H1 (cell line): Measurements from ENCODE around the gene AP5S1. TPM values are rescaled to one million over a fixed set of nuclear protein-coding genes. Genes with fewer than 3 reads are reported as not detected.
"Not testable (repeated sequence)": the region's sequence is repeated elsewhere in the genome, so short reads cannot be mapped to it uniquely, and the experiment has no call there.

Experiments
- CTCF ChIA-PET: fragments of 300-600 bp; sonication (Branson Sonifier 250); formaldehyde crosslinking; loops from one replicate; lab custom pipeline; 2021; ENCODE audit not compliant: partially characterized antibody; lab: Charles Lee
- POLR2A ChIA-PET: fragments of 300-600 bp; sonication (Branson Sonifier 250); formaldehyde crosslinking; loops from one replicate; lab custom pipeline; 2021; ENCODE audit warnings: inconsistent platforms; ENCODE audit not compliant: partially characterized antibody; lab: Charles Lee
- DNase-seq, 2 experiments: peaks; one replicate each; pipeline versions ENCODE4 v3.0.0 to v3.0.0-alpha.2; 2010 to 2022; ENCODE audit warnings: low spot score in 2 of 2, low read depth in 1 of 2, mixed read lengths in 1 of 2
- FAIRE-seq: peaks from 2 replicates; lab custom pipeline; 2011; peaks lifted over from hg19 to GRCh38; lab: Jason Lieb, UNC
- H2AFZ ChIP-seq: 2 replicates; pipeline ENCODE4 v1.8.1; 2012; ENCODE audit warnings: low read length, inconsistent platforms
- H2AK5ac ChIP-seq: 2 replicates; pipeline ENCODE4 v1.6.1; 2013; ENCODE audit warnings: low read depth, low read length
- H2BK120ac ChIP-seq: replicated peaks from 2 replicates; pipeline ENCODE3; 2013; ENCODE audit warnings: low read depth, low read length, inconsistent platforms
- H2BK12ac ChIP-seq: 2 replicates; pipeline ENCODE4 v1.6.1; 2013; ENCODE audit warnings: low read depth, low read length
- H2BK15ac ChIP-seq: 2 replicates; pipeline ENCODE4 v1.6.1; 2013; ENCODE audit warnings: low read length
- H2BK20ac ChIP-seq: 2 replicates; pipeline ENCODE4 v1.6.1; 2013; ENCODE audit warnings: low read length
- H2BK5ac ChIP-seq: 2 replicates; pipeline ENCODE4 v1.6.1; 2013; ENCODE audit warnings: low read depth, low read length
- H3K14ac ChIP-seq: 2 replicates; pipeline ENCODE4 v1.6.1; 2013; ENCODE audit warnings: inconsistent platforms; ENCODE audit not compliant: insufficient read length
- H3K18ac ChIP-seq: 2 replicates; pipeline ENCODE4 v1.6.1; 2013; ENCODE audit warnings: low read length; ENCODE audit errors: extremely low read depth
- H3K23ac ChIP-seq: 2 replicates; pipeline ENCODE4 v1.6.1; 2013; ENCODE audit warnings: inconsistent platforms; ENCODE audit not compliant: insufficient read length
- H3K23me2 ChIP-seq: 2 replicates; pipeline ENCODE4 v1.6.1; 2013; ENCODE audit warnings: low read depth, low read length
- H3K27ac ChIP-seq: 2 replicates; pipeline ENCODE4 v1.6.1; 2011; ENCODE audit warnings: low read depth, low read length, inconsistent platforms
- H3K27me3 ChIP-seq, 4 experiments: replicated peaks in 1 of 4; 1 replicate in 1 of 4; 2 replicates in 3 of 4; pipeline versions ENCODE4 v1.6.1 to v1.8.1; 2011 to 2013; ENCODE audit warnings: low read length in 3 of 4, mild to moderate bottlenecking in 3 of 4, inconsistent platforms in 2 of 4, mixed read lengths in 2 of 4, moderate library complexity in 1 of 4; ENCODE audit not compliant: control insufficient read depth in 3 of 4, insufficient read depth in 3 of 4; ENCODE audit errors: extremely low read depth in 1 of 4
- H3K36me3 ChIP-seq, 4 experiments: 2 replicates each; pipeline versions ENCODE4 v1.6.1 to v1.8.1; 2011 to 2013; ENCODE audit warnings: mild to moderate bottlenecking in 4 of 4, low read length in 3 of 4, moderate library complexity in 2 of 4, control low read depth in 1 of 4, inconsistent platforms in 1 of 4; ENCODE audit not compliant: insufficient read depth in 4 of 4, control insufficient read depth in 2 of 4
- H3K4ac ChIP-seq: replicated peaks from 2 replicates; pipeline ENCODE3; 2013; ENCODE audit warnings: low read length, low read depth, mixed read lengths, inconsistent platforms; ENCODE audit not compliant: insufficient read length
- H3K4me1 ChIP-seq, 4 experiments: replicated peaks in 1 of 4; 1 replicate in 1 of 4; 2 replicates in 3 of 4; pipeline versions ENCODE4 v1.6.1 to v1.8.1; 2011 to 2013; ENCODE audit warnings: low read length in 3 of 4, inconsistent platforms in 2 of 4, mixed read lengths in 1 of 4; ENCODE audit not compliant: insufficient read depth in 4 of 4, control insufficient read depth in 3 of 4
- H3K4me2 ChIP-seq, 2 experiments: 2 replicates each; pipeline versions ENCODE4 v1.6.1 to v1.8.1; 2011 to 2013; ENCODE audit warnings: low read depth in 2 of 2, low read length in 2 of 2, control low read depth in 1 of 2, inconsistent platforms in 1 of 2, mild to moderate bottlenecking in 1 of 2; ENCODE audit not compliant: insufficient read depth in 1 of 2
- H3K4me3 ChIP-seq, 4 experiments: fragments of 200-600, 300-600 bp in 1 of 4; sonication (generic), shearing (Covaris generic), sonication (Bioruptor Twin) in 1 of 4; 2 replicates each; pipeline versions ENCODE4 v1.5.1 to v1.8.1; 2011 to 2016; ENCODE audit warnings: low read length in 4 of 4, low read depth in 3 of 4, control low read depth in 2 of 4, inconsistent platforms in 2 of 4, mild to moderate bottlenecking in 2 of 4, mixed read lengths in 1 of 4, moderate library complexity in 1 of 4; ENCODE audit not compliant: insufficient read depth in 2 of 4; ENCODE audit errors: extremely low read depth in 1 of 4
- H3K56ac ChIP-seq: replicated peaks from 2 replicates; pipeline ENCODE3; 2013; ENCODE audit warnings: low read depth, mild to moderate bottlenecking, mixed read lengths, low read length, inconsistent platforms; ENCODE audit not compliant: insufficient read length
- H3K79me1 ChIP-seq: 2 replicates; pipeline ENCODE4 v1.6.1; 2013; ENCODE audit warnings: low read depth, low read length, control low read depth
- H3K79me2 ChIP-seq, 2 experiments: 2 replicates each; pipeline versions ENCODE4 v1.6.1 to v1.8.1; 2012 to 2013; ENCODE audit warnings: low read length in 2 of 2, mild to moderate bottlenecking in 2 of 2, inconsistent platforms in 1 of 2; ENCODE audit not compliant: insufficient read depth in 2 of 2, control insufficient read depth in 1 of 2
- H3K9ac ChIP-seq, 4 experiments: replicated peaks in 1 of 4; 1 replicate in 1 of 4; 2 replicates in 3 of 4; pipeline versions ENCODE4 v1.6.1 to v1.8.1; 2011 to 2013; ENCODE audit warnings: low read depth in 3 of 4, low read length in 3 of 4, control low read depth in 2 of 4, mild to moderate bottlenecking in 2 of 4, moderate library complexity in 2 of 4, inconsistent platforms in 1 of 4; ENCODE audit errors: extremely low read depth in 1 of 4
- H3K9me3 ChIP-seq, 2 experiments: 2 replicates each; pipeline versions ENCODE4 v1.6.1 to v1.8.1; 2012 to 2013; ENCODE audit warnings: mild to moderate bottlenecking in 2 of 2, moderate library complexity in 2 of 2, control low read depth in 1 of 2, inconsistent platforms in 1 of 2, low read depth in 1 of 2, low read length in 1 of 2, mixed read lengths in 1 of 2; ENCODE audit not compliant: insufficient read depth in 2 of 2
- H4K20me1 ChIP-seq, 2 experiments: replicated peaks in 1 of 2; 2 replicates each; pipeline versions ENCODE3 to v1.8.1; 2011 to 2013; ENCODE audit warnings: inconsistent platforms in 2 of 2, low read length in 2 of 2, mild to moderate bottlenecking in 1 of 2; ENCODE audit not compliant: insufficient read depth in 2 of 2, control insufficient read depth in 1 of 2
- H4K5ac ChIP-seq: 2 replicates; pipeline ENCODE4 v1.6.1; 2013; ENCODE audit warnings: low read length, low read depth, mixed read lengths, inconsistent platforms; ENCODE audit not compliant: insufficient read length
- H4K8ac ChIP-seq: 2 replicates; pipeline ENCODE4 v1.8.0; 2013; ENCODE audit warnings: mild to moderate bottlenecking, moderate library complexity, low read length, inconsistent platforms; ENCODE audit not compliant: insufficient read depth; ENCODE audit errors: extremely low read depth
- H4K91ac ChIP-seq: replicated peaks from 2 replicates; pipeline ENCODE3; 2013; ENCODE audit warnings: low read length, mixed read lengths, inconsistent platforms; ENCODE audit not compliant: insufficient read length
- ATF2 ChIP-seq: IDR thresholded peaks from 2 replicates; pipeline ENCODE4 v1.6.1; 2012; ENCODE audit warnings: low read length, inconsistent platforms
- CBX5 ChIP-seq: fragments of 300-800, 300-1000 bp; sonication (generic); IDR thresholded peaks from 2 replicates; pipeline ENCODE4 v1.7.1; 2016; ENCODE audit warnings: antibody characterized with exemption, low read length, low read depth
- CBX8 ChIP-seq: fragments of 300-800, 300-1000 bp; sonication (generic); IDR thresholded peaks from 2 replicates; pipeline ENCODE4 v1.7.1; 2016; ENCODE audit warnings: low read depth, low read length, borderline replicate concordance
- FOSL1 ChIP-seq: IDR thresholded peaks from 2 replicates; pipeline ENCODE4 v1.6.1; 2011; ENCODE audit warnings: mild to moderate bottlenecking, low read depth, low read length, moderate library complexity; ENCODE audit not compliant: insufficient read depth
- NANOG ChIP-seq: IDR thresholded peaks from 2 replicates; pipeline ENCODE4 v1.6.1; 2011; ENCODE audit warnings: low read length, low read depth, mild to moderate bottlenecking, inconsistent platforms; ENCODE audit not compliant: insufficient read depth, poor library complexity, severe bottlenecking
- NRF1 ChIP-seq: IDR thresholded peaks from 2 replicates; pipeline ENCODE4 v1.6.1; 2011; ENCODE audit warnings: mild to moderate bottlenecking, low read depth, low read length, improper control_type of control experiment
- POU5F1 ChIP-seq: IDR thresholded peaks from 2 replicates; pipeline ENCODE4 v1.6.1; 2011; ENCODE audit warnings: low read depth, mild to moderate bottlenecking, low read length, moderate library complexity
- RXRA ChIP-seq: IDR thresholded peaks from 2 replicates; pipeline ENCODE4 v1.6.1; 2011; ENCODE audit warnings: low read depth, mild to moderate bottlenecking, low read length, moderate library complexity; ENCODE audit not compliant: insufficient read depth
- TEAD4 ChIP-seq: IDR thresholded peaks from 2 replicates; pipeline ENCODE4 v1.6.1; 2012; ENCODE audit warnings: low read depth, low read length, inconsistent platforms, mixed read lengths
- YY1 ChIP-seq: IDR thresholded peaks from 2 replicates; pipeline ENCODE4 v1.6.1; 2011; ENCODE audit warnings: low read depth, mild to moderate bottlenecking, low read length
- WGBS, 2 experiments: shearing (Covaris generic) in 1 of 2; methylation state at CpG; one replicate each; pipeline versions ENCODE4 v1.1.6 to v1.1.7; 2013 to 2015; ENCODE audit warnings: low lambda C conversion rate in 2 of 2, mixed read lengths in 2 of 2, inconsistent platforms in 1 of 2, low coverage in 1 of 2, missing lambda C conversion rate in 1 of 2; ENCODE audit not compliant: insufficient replicate concordance in 2 of 2, insufficient coverage in 1 of 2, insufficient read length in 1 of 2; ENCODE audit errors: extremely low coverage in 1 of 2, missing lambda C conversion rate in 1 of 2; 5-methylcytosine and 5-hydroxymethylcytosine counted together
- polyA plus RNA-seq, 7 experiments: library from polyadenylated mRNA; depleted of rRNA in 3 of 7; stranded (reverse) in 5 of 7; unstranded in 2 of 7; fragments of >200 nt in 5 of 7; fragments of 200-250 nt in 2 of 7; gene quantifications; 1 replicate in 5 of 7; 2 replicates in 1 of 7; 4 replicates in 1 of 7; pipeline versions ENCODE4 v1.2.1 to v1.2.3, GENCODE V29; 2011 to 2013; ENCODE audit warnings: missing spikeins in 2 of 7, mixed read lengths in 2 of 7
- total RNA-seq: library from RNA; stranded (reverse); fragmentation: NEBNext Ultra II Directional; extraction: Animal tissue kit (Norgen Biotek cat#: 25700); gene quantifications from 2 replicates; pipeline ENCODE4 v1.2.1, GENCODE V29; 2021

Gene AP5S1
- total and polyA plus RNA-seq, 2 of the 8 experiments (the other 6 are each of a cell fraction or from before 2014, with no cell fraction given): 3.3 to 3.7 TPM

DNA sequence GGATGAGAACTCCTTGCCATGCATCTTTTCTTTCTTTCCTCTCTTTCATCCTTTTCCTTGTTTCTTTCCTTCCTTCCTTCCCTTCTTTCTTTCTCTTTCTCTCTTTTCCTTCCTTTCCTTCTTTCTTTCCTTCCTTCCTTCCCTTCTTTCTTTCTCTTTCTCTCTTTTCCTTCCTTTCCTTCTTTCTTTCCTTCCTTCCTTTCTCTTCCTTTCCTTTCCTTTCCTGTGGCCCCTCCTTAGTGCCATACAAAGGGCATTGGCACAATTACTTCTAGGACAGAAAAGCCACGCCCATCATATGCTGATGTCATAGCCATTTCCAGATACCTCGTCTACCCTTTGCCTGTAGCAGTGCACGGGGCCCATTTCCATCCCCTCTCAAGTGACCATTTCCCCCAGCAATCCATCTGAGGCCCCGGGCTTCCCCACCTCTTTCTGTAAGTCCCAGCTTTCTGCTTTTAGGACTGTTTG, 31.6 kb upstream of the AP5S1 start (continued):
- TF ChIP-seq TEAD4: no peak
- no peak for TF ChIP-seq YY1
- TF ChIP-seq FOSL1: no peak
- TF ChIP-seq CBX5: no peak
- no peak for TF ChIP-seq CBX8
- no peak for TF ChIP-seq NRF1
- no peak for TF ChIP-seq ATF2
- TF ChIP-seq RXRA: no peak
- TF ChIP-seq POU5F1: no peak
- TF ChIP-seq NANOG: no peak

GRCh38 chr20:3789201-3789600, 31.1 kb upstream of the AP5S1 start:
- H2AFZ ChIP-seq, H3K56ac ChIP-seq, H4K91ac ChIP-seq, H2BK15ac ChIP-seq, H4K8ac ChIP-seq, H3K27me3 ChIP-seq, H2BK20ac ChIP-seq, H3K4me3 ChIP-seq, H4K5ac ChIP-seq, H3K36me3 ChIP-seq, H3K4ac ChIP-seq, H3K4me2 ChIP-seq, H3K9ac ChIP-seq, H3K23ac ChIP-seq, DNase-seq, H2BK12ac ChIP-seq, H2BK120ac ChIP-seq, H2AK5ac ChIP-seq, H3K18ac ChIP-seq, H3K23me2 ChIP-seq, H3K14ac ChIP-seq, H2BK5ac ChIP-seq, H3K9me3 ChIP-seq, H3K27ac ChIP-seq, FAIRE-seq: not testable (repeated sequence)
- Histone ChIP-seq H4K20me1 (peaks cover 7 to 11% of the 10 kb centered on the region in 2 experiments), H3K79me1 (peaks cover 11% of the 10 kb centered on the region), H3K79me2 (peaks cover 0 to 10% of the 10 kb centered on the region in 2 experiments; a peak in 1 of 4 replicates), H3K4me1 (peaks cover 0 to 13% (median 6%) of the 10 kb centered on the region in 4 experiments; a peak in 6 of 7 replicates)
- ChIA-PET CTCF (interaction anchor here (0.6 to 9.5 kb wide), 10 partner anchors 11 to 282 kb away, joined by 3 to 128 read pairs (median 4); partner anchors contain the start of gene AP5S1), POLR2A (interaction anchor here (0.9 to 2.8 kb wide), 3 partner anchors 9 to 31 kb away, joined by 3 to 15 read pairs (median 3); partner anchors contain the start of gene AP5S1)
- 80% methylated on average over 4 of the region's 4 CpGs; no CpG with 5 or more reads in 1 of the 2 experiments for WGBS, 2 experiments
